Testis (tissue), 2 donors: ENCODE data around the gene HSD3B2.

Experiments used
- CTCF ChIP-seq, 3 experiments: fragments of 450-650 bp in 2 of 3; fragments of 200-600 bp in 1 of 3; sonication (generic) in 1 of 3; IDR thresholded peaks; one replicate each; pipeline ENCODE4 v1.5.1; 2016 to 2019; ENCODE audit warnings: antibody characterized with exemption in 3 of 3, mild to moderate bottlenecking in 2 of 3, moderate library complexity in 1 of 3
- POLR2A ChIP-seq: fragments of 450-650 bp; IDR thresholded peaks from one replicate; pipeline ENCODE4 v1.6.1; 2017; ENCODE audit warnings: antibody characterized with exemption, mild to moderate bottlenecking, moderate library complexity

GRCh38 chr1:119371815-119372214 lies 43.1 kb upstream of the HSD3B2 start:
- no peak for TF ChIP-seq POLR2A
- TF ChIP-seq CTCF (IDR thresholded peaks at IDR 0.05): no peak
